IMR-90 (cell line): ENCODE measurements around the gene PTP4A2. TPM values are rescaled to one million over a fixed set of nuclear protein-coding genes. Genes with fewer than 3 reads are reported as not detected.

Source experiments
- ATAC-seq: fragments of 200-7000 bp; cut with Tn5 transposase; 2 replicates; pipeline ENCODE4 v1.9.1; 2020; ENCODE audit warnings: low read depth, mild to moderate bottlenecking, moderate library complexity
- BruUV-seq: library from RNA; stranded (reverse); fragments of 400-500 nt; replicated peaks from 2 replicates; lab custom pipeline; 2021; lab: Mats Ljungman, UMichigan
- CTCF ChIA-PET: fragments of 300-600 bp; formaldehyde crosslinking; extraction: SDS; loops from one replicate; lab custom pipeline; 2021; ENCODE audit warnings: antibody characterized with exemption; lab: Yijun Ruan, JAX
- POLR2A ChIA-PET: fragments of 300-600 bp; sonication (Branson Sonifier 250); formaldehyde crosslinking; loops from one replicate; lab custom pipeline; 2022; ENCODE audit warnings: antibody characterized with exemption; ENCODE audit not compliant: unreplicated experiment; lab: Charles Lee
- DNase-seq: peaks from one replicate; pipeline ENCODE4 v3.0.0; 2013
- H2AFZ ChIP-seq: replicated peaks from 2 replicates; pipeline ENCODE3; 2013; ENCODE audit warnings: low read length, mild to moderate bottlenecking; ENCODE audit not compliant: poor library complexity
- H2AK5ac ChIP-seq: 2 replicates; pipeline ENCODE4 v1.6.1; 2013; ENCODE audit warnings: low read depth, low read length, inconsistent platforms
- H2AK9ac ChIP-seq: replicated peaks from 2 replicates; pipeline ENCODE3; 2013; ENCODE audit warnings: mild to moderate bottlenecking, low read depth, low read length, moderate library complexity; ENCODE audit not compliant: poor library complexity
- H2BK120ac ChIP-seq: 2 replicates; pipeline ENCODE4 v1.6.1; 2013; ENCODE audit warnings: low read depth, low read length, inconsistent platforms
- H2BK15ac ChIP-seq: 3 replicates; pipeline ENCODE4 v1.6.1; 2013; ENCODE audit warnings: low read depth, low read length, inconsistent platforms
- H2BK20ac ChIP-seq: 2 replicates; pipeline ENCODE4 v1.6.1; 2013; ENCODE audit warnings: low read depth, mild to moderate bottlenecking, inconsistent platforms, low read length, moderate library complexity
- H2BK5ac ChIP-seq: 2 replicates; pipeline ENCODE4 v1.6.1; 2013; ENCODE audit warnings: mild to moderate bottlenecking, low read depth, low read length, inconsistent platforms; ENCODE audit not compliant: poor library complexity, severe bottlenecking
- H3K14ac ChIP-seq: replicated peaks from 2 replicates; pipeline ENCODE4 v1.6.1; 2013; ENCODE audit warnings: low read depth, low read length, inconsistent platforms
- H3K18ac ChIP-seq: 2 replicates; pipeline ENCODE4 v1.6.1; 2013; ENCODE audit warnings: low read depth, low read length, control low read depth
- H3K23ac ChIP-seq: 2 replicates; pipeline ENCODE4 v1.6.1; 2013; ENCODE audit warnings: low read depth, low read length, inconsistent platforms
- H3K27ac ChIP-seq: 2 replicates; pipeline ENCODE4 v1.5.1; 2013; ENCODE audit warnings: mild to moderate bottlenecking, control low read depth, low read length; ENCODE audit not compliant: insufficient read depth
- H3K27me3 ChIP-seq: 2 replicates; pipeline ENCODE4 v1.6.1; 2013; ENCODE audit warnings: low read length; ENCODE audit not compliant: control insufficient read depth, insufficient read depth
- H3K36me3 ChIP-seq: 2 replicates; pipeline ENCODE4 v1.6.1; 2013; ENCODE audit warnings: low read length, mixed read lengths; ENCODE audit not compliant: control insufficient read depth, insufficient read depth
- H3K4ac ChIP-seq: 2 replicates; pipeline ENCODE4 v1.6.1; 2013; ENCODE audit warnings: low read depth, low read length, inconsistent platforms
- H3K4me1 ChIP-seq: 2 replicates; pipeline ENCODE4 v1.6.1; 2013; ENCODE audit warnings: low read length, mixed read lengths; ENCODE audit not compliant: control insufficient read depth, insufficient read depth
- H3K4me2 ChIP-seq: 2 replicates; pipeline ENCODE4 v1.6.1; 2013; ENCODE audit warnings: low read depth, mild to moderate bottlenecking, control low read depth, low read length, moderate library complexity
- H3K4me3 ChIP-seq: 2 replicates; pipeline ENCODE4 v1.5.1; 2013; ENCODE audit warnings: low read depth, mild to moderate bottlenecking, control low read depth, low read length, moderate library complexity; ENCODE audit not compliant: insufficient read depth
- H3K56ac ChIP-seq: 2 replicates; pipeline ENCODE4 v1.6.1; 2013; ENCODE audit warnings: low read length, inconsistent platforms; ENCODE audit not compliant: insufficient read depth; ENCODE audit errors: extremely low read depth
- H3K79me1 ChIP-seq, 2 experiments: 2 replicates each; pipeline ENCODE4 v1.6.1; 2013; ENCODE audit warnings: low read length in 2 of 2, inconsistent platforms in 1 of 2, low read depth in 1 of 2
- H3K9ac ChIP-seq: 2 replicates; pipeline ENCODE4 v1.6.1; 2013; ENCODE audit warnings: low read depth, low read length, control low read depth
- H3K9me1 ChIP-seq: 2 replicates; pipeline ENCODE4 v1.6.1; 2013; ENCODE audit warnings: low read length, inconsistent platforms; ENCODE audit not compliant: insufficient read depth
- H3K9me3 ChIP-seq: 2 replicates; pipeline ENCODE4 v1.6.1; 2013; ENCODE audit warnings: low read length; ENCODE audit not compliant: control insufficient read depth, insufficient read depth
- H4K20me1 ChIP-seq: 2 replicates; pipeline ENCODE4 v1.6.1; 2013; ENCODE audit warnings: low read length, inconsistent platforms; ENCODE audit not compliant: insufficient read depth
- H4K5ac ChIP-seq: 2 replicates; pipeline ENCODE4 v1.6.1; 2013; ENCODE audit warnings: mild to moderate bottlenecking, low read depth, low read length, control low read depth
- H4K8ac ChIP-seq, 2 experiments: 2 replicates each; pipeline ENCODE4 v1.6.1; 2013; ENCODE audit warnings: low read depth in 2 of 2, low read length in 2 of 2, control low read depth in 1 of 2, inconsistent platforms in 1 of 2
- H4K91ac ChIP-seq: 2 replicates; pipeline ENCODE4 v1.6.1; 2013; ENCODE audit warnings: low read depth, low read length, inconsistent platforms; ENCODE audit not compliant: insufficient read depth
- BHLHE40 ChIP-seq: fragments of 150-350 bp; IDR thresholded peaks from 2 replicates; pipeline ENCODE4 v1.6.1; 2016; ENCODE audit warnings: mild to moderate bottlenecking, low read depth, low read length
- CEBPB ChIP-seq: IDR thresholded peaks from 2 replicates; pipeline ENCODE4 v1.6.1; 2012; ENCODE audit warnings: low read depth, low read length, improper control_type of control experiment
- FOS ChIP-seq: fragments of 150-350 bp; IDR thresholded peaks from 2 replicates; pipeline ENCODE4 v1.6.1; 2016; ENCODE audit warnings: low read depth, low read length
- MAFK ChIP-seq: IDR thresholded peaks from 2 replicates; pipeline ENCODE4 v1.6.1; 2012; ENCODE audit warnings: low read depth, low read length, improper control_type of control experiment
- MAZ ChIP-seq: IDR thresholded peaks from 2 replicates; pipeline ENCODE4 v1.6.1; 2012; ENCODE audit warnings: low read depth, mild to moderate bottlenecking, low read length, improper control_type of control experiment, moderate library complexity, borderline replicate concordance
- MXI1 ChIP-seq: IDR thresholded peaks from 2 replicates; pipeline ENCODE4 v1.6.1; 2012; ENCODE audit warnings: low read depth, mild to moderate bottlenecking, low read length, moderate library complexity, borderline replicate concordance
- NFE2L2 ChIP-seq: fragments of 150-350 bp; IDR thresholded peaks from 2 replicates; pipeline ENCODE4 v1.6.1; 2016; ENCODE audit warnings: low read depth, mild to moderate bottlenecking, low read length
- POLR2A ChIP-seq: IDR thresholded peaks from 2 replicates; pipeline ENCODE4 v1.6.1; 2012; ENCODE audit warnings: mild to moderate bottlenecking, low read depth, low read length
- RAD21 ChIP-seq: IDR thresholded peaks from 2 replicates; pipeline ENCODE4 v1.6.1; 2012; ENCODE audit warnings: low read length, improper control_type of control experiment
- RCOR1 ChIP-seq: IDR thresholded peaks from 2 replicates; pipeline ENCODE4 v1.6.1; 2012; ENCODE audit warnings: mild to moderate bottlenecking, low read length, improper control_type of control experiment; ENCODE audit not compliant: insufficient replicate concordance
- RFX5 ChIP-seq: IDR thresholded peaks from 2 replicates; pipeline ENCODE4 v1.8.0; 2012; ENCODE audit warnings: low read depth, mild to moderate bottlenecking, low read length, moderate library complexity
- SMC3 ChIP-seq: fragments of 150-350 bp; IDR thresholded peaks from 2 replicates; pipeline ENCODE4 v1.6.1; 2016; ENCODE audit warnings: low read depth, mild to moderate bottlenecking, antibody characterized with exemption, low read length, moderate library complexity
- WGBS, 2 experiments: methylation state at CpG; one replicate each; pipeline versions ENCODE4 v1.1.5 to v1.1.7; 2013; ENCODE audit warnings: missing lambda C conversion rate in 2 of 2; ENCODE audit not compliant: insufficient read length in 1 of 2; ENCODE audit errors: extremely low coverage in 2 of 2; 5-methylcytosine and 5-hydroxymethylcytosine counted together
- dilution Hi-C: fragments of 300-500 bp; cut with HindIII; formaldehyde crosslinking; loops from one replicate; pipeline ENCODE4 v1.14.3; 2018; ENCODE audit warnings: low sequenced_read_pairs; ENCODE audit not compliant: unreplicated experiment
- in situ Hi-C: fragments of 300-500 bp; cut with MboI; formaldehyde crosslinking; loops from 3 replicates; pipeline ENCODE4 v1.14.3; 2019; ENCODE audit warnings: low sequenced_read_pairs, inconsistent platforms, mixed read lengths
- intact Hi-C: fragments of 100-400 bp; cut with micrococcal nuclease; formaldehyde crosslinking; loops from 2 replicates; pipeline ENCODE4 v1.10.0; 2022
- polyA plus RNA-seq, 3 experiments: library from polyadenylated mRNA; depleted of rRNA; stranded (reverse); fragments of >200 nt; gene quantifications; 2 replicates each; pipeline ENCODE4 v1.2.3, GENCODE V29; 2012; ENCODE audit warnings: low replicate concordance in 1 of 3
- total RNA-seq: library from RNA; depleted of rRNA; stranded (reverse); fragments of >200 nt; gene quantifications from 2 replicates; pipeline ENCODE4 v1.2.3, GENCODE V29; 2012
- TF ChIP-seq, protein P1 (sequence below): conservative IDR thresholded peaks from 2 replicates; pipeline ENCODE4 v1.5.1; 2012; ENCODE audit warnings: mild to moderate bottlenecking, low read depth, low read length, improper control_type of control experiment
- TF ChIP-seq, protein P2 (sequence below): fragments of 150-350 bp; IDR thresholded peaks from 2 replicates; pipeline ENCODE4 v1.6.1; 2017; ENCODE audit warnings: mild to moderate bottlenecking, antibody characterized with exemption, low read length, low read depth
- TF ChIP-seq, protein P3 (sequence below): fragments of 150-350 bp; IDR thresholded peaks from 2 replicates; pipeline ENCODE4 v1.6.1; 2016; ENCODE audit warnings: low read depth, mild to moderate bottlenecking, low read length, moderate library complexity, borderline replicate concordance

Gene PTP4A2
- total and polyA plus RNA-seq, 2 of the 4 experiments (the other 2 are of a cell fraction) = 135 to 328 TPM

DNA sequence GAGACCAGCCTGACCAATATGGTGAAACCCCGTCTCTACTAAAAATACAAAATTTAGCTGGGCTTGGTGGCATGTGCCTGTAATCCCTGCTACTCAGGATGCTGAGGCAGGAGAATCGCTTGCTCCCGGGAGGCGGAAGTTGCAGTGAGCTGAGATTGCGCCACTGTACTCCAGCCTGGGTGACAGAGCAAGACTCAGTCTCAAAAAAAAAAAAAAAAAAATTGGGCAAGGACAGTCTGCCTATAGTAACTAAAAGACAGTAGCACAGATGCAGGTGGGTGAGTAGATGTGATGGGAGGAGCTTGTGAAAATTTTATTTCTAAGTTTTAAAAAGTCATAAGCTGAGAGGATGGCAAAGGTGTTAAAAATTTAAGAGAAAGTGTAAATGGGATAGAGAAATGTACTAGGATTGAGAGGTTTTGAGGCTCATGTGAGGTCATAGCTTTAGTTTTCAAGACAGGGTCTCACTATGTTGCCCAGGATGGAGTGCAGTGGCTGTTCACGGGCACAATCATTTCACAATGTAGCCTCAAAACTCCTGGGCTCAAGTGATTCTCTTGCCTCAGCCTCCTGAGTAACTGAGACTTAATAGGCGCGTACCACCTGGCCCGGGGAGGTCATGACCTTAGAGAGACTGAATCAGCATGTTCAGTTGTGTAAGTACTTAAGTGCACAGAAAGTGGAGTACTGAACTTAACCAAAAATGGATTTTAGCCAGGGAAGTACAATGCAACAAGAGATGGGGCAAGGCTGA, 33.7 kb downstream of the PTP4A2 start:
- H3K36me3 ChIP-seq = peaks cover 23% of the 10 kb centered on the region
- no TSS peak for BruUV-seq
- no peak overlapping the region for H2BK5ac ChIP-seq
- no peak overlapping the region for H3K18ac ChIP-seq
- POLR2A ChIA-PET = no interaction called here
- H3K56ac ChIP-seq = no peak overlapping the region
- peaks cover 1% of the 10 kb centered on the region; the same call in 1 of the 2 replicates for H3K4me1 ChIP-seq
- H3K79me1 ChIP-seq = peaks cover 9 to 34% of the 10 kb centered on the region in 2 experiments; a peak in 3 of 4 replicates
- no peak overlapping the region for H3K14ac ChIP-seq
- H2AK5ac ChIP-seq = no peak overlapping the region
- CTCF ChIA-PET = interaction anchor here (0.6 kb wide), 1 partner anchor 100 kb away, joined by 3 read pairs; no protein-coding TSS in a partner anchor
- no peak overlapping the region for H3K23ac ChIP-seq
- ATAC-seq (no peak), DNase-seq (peak; percentile 43)
- H4K20me1 ChIP-seq = peaks cover 5% of the 10 kb centered on the region; the same call in 1 of the 2 replicates
- dilution Hi-C loops (no loop called here), intact Hi-C loops (loop anchor here (5.0 kb wide), 1 partner anchor 58 kb away; no protein-coding TSS in a partner anchor), in situ Hi-C loops (no loop called here)
- H2BK120ac ChIP-seq = no peak overlapping the region
- H2AFZ ChIP-seq = no peak overlapping the region
- no peak overlapping the region for H2BK20ac ChIP-seq
- H3K4me3 ChIP-seq = no peak overlapping the region
- no peak overlapping the region for H3K4me2 ChIP-seq
- no peak overlapping the region for H3K27ac ChIP-seq
- H3K4ac ChIP-seq = no peak overlapping the region
- no peak overlapping the region for H4K91ac ChIP-seq
- no peaks in the 10 kb centered on the region for H3K27me3 ChIP-seq
- no peak overlapping the region for H3K9ac ChIP-seq
- H2BK15ac ChIP-seq = no peak overlapping the region
- H4K8ac ChIP-seq = no peak overlapping the region
- H4K5ac ChIP-seq = no peak overlapping the region
- WGBS, 2 experiments = 83% methylated on average over 4 of the region's 9 CpGs; no CpG with 5 or more reads in 1 of the 2 experiments
- no peak overlapping the region for H2AK9ac ChIP-seq
- H3K9me1 ChIP-seq = peaks cover 7% of the 10 kb centered on the region; the same call in 1 of the 2 replicates
- H3K9me3 ChIP-seq = peaks cover 3% of the 10 kb centered on the region; the same call in 1 of the 2 replicates
- TF ChIP-seq MXI1 (no peak), FOS (no peak), RCOR1 (no peak), RFX5 (no peak), POLR2A (no peak), SMC3 (no peak), BHLHE40 (no peak), MAFK (no peak), MAZ (no peak), CEBPB (no peak), NFE2L2 (no peak), RAD21 (no peak)
- TF ChIP-seq, protein P1, sequence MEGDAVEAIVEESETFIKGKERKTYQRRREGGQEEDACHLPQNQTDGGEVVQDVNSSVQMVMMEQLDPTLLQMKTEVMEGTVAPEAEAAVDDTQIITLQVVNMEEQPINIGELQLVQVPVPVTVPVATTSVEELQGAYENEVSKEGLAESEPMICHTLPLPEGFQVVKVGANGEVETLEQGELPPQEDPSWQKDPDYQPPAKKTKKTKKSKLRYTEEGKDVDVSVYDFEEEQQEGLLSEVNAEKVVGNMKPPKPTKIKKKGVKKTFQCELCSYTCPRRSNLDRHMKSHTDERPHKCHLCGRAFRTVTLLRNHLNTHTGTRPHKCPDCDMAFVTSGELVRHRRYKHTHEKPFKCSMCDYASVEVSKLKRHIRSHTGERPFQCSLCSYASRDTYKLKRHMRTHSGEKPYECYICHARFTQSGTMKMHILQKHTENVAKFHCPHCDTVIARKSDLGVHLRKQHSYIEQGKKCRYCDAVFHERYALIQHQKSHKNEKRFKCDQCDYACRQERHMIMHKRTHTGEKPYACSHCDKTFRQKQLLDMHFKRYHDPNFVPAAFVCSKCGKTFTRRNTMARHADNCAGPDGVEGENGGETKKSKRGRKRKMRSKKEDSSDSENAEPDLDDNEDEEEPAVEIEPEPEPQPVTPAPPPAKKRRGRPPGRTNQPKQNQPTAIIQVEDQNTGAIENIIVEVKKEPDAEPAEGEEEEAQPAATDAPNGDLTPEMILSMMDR = no peak
- TF ChIP-seq, protein P2, sequence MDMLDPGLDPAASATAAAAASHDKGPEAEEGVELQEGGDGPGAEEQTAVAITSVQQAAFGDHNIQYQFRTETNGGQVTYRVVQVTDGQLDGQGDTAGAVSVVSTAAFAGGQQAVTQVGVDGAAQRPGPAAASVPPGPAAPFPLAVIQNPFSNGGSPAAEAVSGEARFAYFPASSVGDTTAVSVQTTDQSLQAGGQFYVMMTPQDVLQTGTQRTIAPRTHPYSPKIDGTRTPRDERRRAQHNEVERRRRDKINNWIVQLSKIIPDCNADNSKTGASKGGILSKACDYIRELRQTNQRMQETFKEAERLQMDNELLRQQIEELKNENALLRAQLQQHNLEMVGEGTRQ = no peak
- TF ChIP-seq, protein P3, sequence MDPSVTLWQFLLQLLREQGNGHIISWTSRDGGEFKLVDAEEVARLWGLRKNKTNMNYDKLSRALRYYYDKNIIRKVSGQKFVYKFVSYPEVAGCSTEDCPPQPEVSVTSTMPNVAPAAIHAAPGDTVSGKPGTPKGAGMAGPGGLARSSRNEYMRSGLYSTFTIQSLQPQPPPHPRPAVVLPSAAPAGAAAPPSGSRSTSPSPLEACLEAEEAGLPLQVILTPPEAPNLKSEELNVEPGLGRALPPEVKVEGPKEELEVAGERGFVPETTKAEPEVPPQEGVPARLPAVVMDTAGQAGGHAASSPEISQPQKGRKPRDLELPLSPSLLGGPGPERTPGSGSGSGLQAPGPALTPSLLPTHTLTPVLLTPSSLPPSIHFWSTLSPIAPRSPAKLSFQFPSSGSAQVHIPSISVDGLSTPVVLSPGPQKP = no peak
